ENCODE measurements around the gene PRKN. TPM values are rescaled to one million over a fixed set of nuclear protein-coding genes. Genes with fewer than 3 reads are reported as not detected.
A peak's percentile ranks its signal among the peaks of the same experiment; 100 is the strongest.

PRKN gene
- total RNA-seq, 1 experiment from 2014 or later = not detected

GRCh38 chr6:161418463-161418945, 1309.1 kb downstream of the PRKN start:
- no peak overlapping the region for H3K4me3 ChIP-seq
- no peaks in the 10 kb centered on the region for H3K9me2 ChIP-seq (ENCODE audit: insufficient read depth)
- no peaks in the 10 kb centered on the region for H4K20me1 ChIP-seq (ENCODE audit: insufficient read depth)
- no peaks in the 10 kb centered on the region for H3K4me1 ChIP-seq (replicated peaks; ENCODE audit: insufficient read depth)
- TF ChIP-seq CTCF (conservative IDR thresholded peaks at IDR 0.05) (peak; percentile 74), EZH2 (IDR thresholded peaks at IDR 0.05; ENCODE audit: low read depth) (no peak)
- no peaks in the 10 kb centered on the region for H3F3A ChIP-seq (ENCODE audit: insufficient read depth, low read depth)
- H3K9me3 ChIP-seq (ENCODE audit: insufficient read depth, low read depth) = no peaks in the 10 kb centered on the region
- peak; percentile 5 to 44 for DNase-seq
- H3K79me2 ChIP-seq (ENCODE audit: low read depth) = no peaks in the 10 kb centered on the region
- no TSS peak for BruUV-seq (replicated peaks)
- H3K27ac ChIP-seq = no peak overlapping the region
- H3K4me2 ChIP-seq = no peak overlapping the region
- H3K27me3 ChIP-seq (ENCODE audit: insufficient read depth, low read depth) = peaks cover 52% of the 10 kb centered on the region
- no peaks in the 10 kb centered on the region for H3K36me3 ChIP-seq (ENCODE audit: low read depth)
- ChIA-PET POLR2A (ENCODE audit: unreplicated experiment) (no interaction called here), CTCF (no interaction called here)
- intact Hi-C loops (cut with micrococcal nuclease; ENCODE audit: unreplicated experiment) = no loop called here
- no peak overlapping the region for H2AFZ ChIP-seq

- Histone ChIP-seq H3K4me3 (no peak overlapping the region), H3K79me2 (ENCODE audit: low read depth) (no peaks in the 10 kb centered on the region), H3K4me1 (replicated peaks; ENCODE audit: insufficient read depth) (no peaks in the 10 kb centered on the region), H3K27ac (no peak overlapping the region), H3F3A (ENCODE audit: insufficient read depth, low read depth) (no peaks in the 10 kb centered on the region), H3K9me2 (ENCODE audit: insufficient read depth) (no peaks in the 10 kb centered on the region), H4K20me1 (ENCODE audit: insufficient read depth) (no peaks in the 10 kb centered on the region), H2AFZ (no peak overlapping the region), H3K36me3 (ENCODE audit: low read depth) (no peaks in the 10 kb centered on the region), H3K4me2 (no peak overlapping the region), H3K9me3 (ENCODE audit: insufficient read depth, low read depth) (no peaks in the 10 kb centered on the region), H3K27me3 (ENCODE audit: insufficient read depth, low read depth) (peaks cover 57% of the 10 kb centered on the region)
- TF ChIP-seq CTCF (conservative IDR thresholded peaks at IDR 0.05) = no peak
- no peak for TF ChIP-seq EZH2 (IDR thresholded peaks at IDR 0.05; ENCODE audit: low read depth)
- BruUV-seq (replicated peaks) = no TSS peak
- POLR2A ChIA-PET (ENCODE audit: unreplicated experiment) = no interaction called here
- no peak for DNase-seq
- CTCF ChIA-PET = no interaction called here
- intact Hi-C loops (cut with micrococcal nuclease; ENCODE audit: unreplicated experiment) = no loop called here
Observed at GRCh38 chr6:161417717-161418462, 1309.7 kb downstream of the PRKN start.

GRCh38 chr6:161415302-161415855, 1312.2 kb downstream of the PRKN start:
- POLR2A ChIA-PET (ENCODE audit: unreplicated experiment) = no interaction called here
- no peak for DNase-seq
- no peak overlapping the region for H3K4me3 ChIP-seq
- H3K36me3 ChIP-seq (ENCODE audit: low read depth) = no peaks in the 10 kb centered on the region
- H3F3A ChIP-seq (ENCODE audit: insufficient read depth, low read depth) = no peaks in the 10 kb centered on the region
- H2AFZ ChIP-seq = no peak overlapping the region
- no peaks in the 10 kb centered on the region for H3K79me2 ChIP-seq (ENCODE audit: low read depth)
- peaks cover 53% of the 10 kb centered on the region for H3K27me3 ChIP-seq (ENCODE audit: insufficient read depth, low read depth)
- H3K27ac ChIP-seq = no peak overlapping the region
- H3K9me3 ChIP-seq (ENCODE audit: insufficient read depth, low read depth) = no peaks in the 10 kb centered on the region
- H4K20me1 ChIP-seq (ENCODE audit: insufficient read depth) = no peaks in the 10 kb centered on the region
- no peaks in the 10 kb centered on the region for H3K4me1 ChIP-seq (replicated peaks; ENCODE audit: insufficient read depth)
- H3K4me2 ChIP-seq = no peak overlapping the region
- no peaks in the 10 kb centered on the region for H3K9me2 ChIP-seq (ENCODE audit: insufficient read depth)
- CTCF ChIA-PET = no interaction called here
- no TSS peak for BruUV-seq (replicated peaks)
- TF ChIP-seq CTCF (conservative IDR thresholded peaks at IDR 0.05) (no peak), EZH2 (IDR thresholded peaks at IDR 0.05; ENCODE audit: low read depth) (no peak)
- intact Hi-C loops (cut with micrococcal nuclease; ENCODE audit: unreplicated experiment) = no loop called here
